ENCODE measurements around the gene GPX4.

The GPX4 gene

DNA sequence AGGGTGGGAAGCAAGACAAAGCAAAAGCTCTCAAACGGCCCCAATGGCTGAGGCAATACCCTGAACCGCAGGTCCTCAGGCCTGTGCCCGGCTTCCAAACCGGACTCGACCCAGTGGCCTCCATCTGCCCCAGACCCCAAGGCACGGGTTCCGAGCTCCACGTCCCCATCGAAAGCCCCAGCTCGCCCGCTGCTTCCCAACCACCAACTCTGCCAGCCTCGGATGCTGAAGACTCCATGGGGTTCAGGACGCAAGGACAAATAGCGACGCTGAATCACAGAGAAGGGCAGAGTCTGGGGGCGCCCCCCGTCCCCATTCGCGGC lies 9.2 kb upstream of the GPX4 start:
- peak overlapping the region; percentile 88 for H3K4me3 ChIP-seq (ENCODE audit: insufficient read depth, low read depth, low read length, poor library complexity, severe bottlenecking)
- no peaks in the 10 kb centered on the region for H3K9me3 ChIP-seq (ENCODE audit: control insufficient read depth, low read length)
- DNase-seq: no peak
- H3K36me3 ChIP-seq (ENCODE audit: control insufficient read depth, insufficient read depth, low read length): peaks cover 22% of the 10 kb centered on the region
- H3K4me1 ChIP-seq (ENCODE audit: control insufficient read depth, insufficient read depth, low read length, poor library complexity, severe bottlenecking): peaks cover 24% of the 10 kb centered on the region
- H3K27me3 ChIP-seq (replicated peaks; ENCODE audit: control insufficient read depth, insufficient read depth, low read length, poor library complexity, severe bottlenecking): no peaks in the 10 kb centered on the region
- peak overlapping the region; percentile 90 for H3K27ac ChIP-seq (ENCODE audit: insufficient read depth, low read length, poor library complexity, severe bottlenecking)

DNA sequence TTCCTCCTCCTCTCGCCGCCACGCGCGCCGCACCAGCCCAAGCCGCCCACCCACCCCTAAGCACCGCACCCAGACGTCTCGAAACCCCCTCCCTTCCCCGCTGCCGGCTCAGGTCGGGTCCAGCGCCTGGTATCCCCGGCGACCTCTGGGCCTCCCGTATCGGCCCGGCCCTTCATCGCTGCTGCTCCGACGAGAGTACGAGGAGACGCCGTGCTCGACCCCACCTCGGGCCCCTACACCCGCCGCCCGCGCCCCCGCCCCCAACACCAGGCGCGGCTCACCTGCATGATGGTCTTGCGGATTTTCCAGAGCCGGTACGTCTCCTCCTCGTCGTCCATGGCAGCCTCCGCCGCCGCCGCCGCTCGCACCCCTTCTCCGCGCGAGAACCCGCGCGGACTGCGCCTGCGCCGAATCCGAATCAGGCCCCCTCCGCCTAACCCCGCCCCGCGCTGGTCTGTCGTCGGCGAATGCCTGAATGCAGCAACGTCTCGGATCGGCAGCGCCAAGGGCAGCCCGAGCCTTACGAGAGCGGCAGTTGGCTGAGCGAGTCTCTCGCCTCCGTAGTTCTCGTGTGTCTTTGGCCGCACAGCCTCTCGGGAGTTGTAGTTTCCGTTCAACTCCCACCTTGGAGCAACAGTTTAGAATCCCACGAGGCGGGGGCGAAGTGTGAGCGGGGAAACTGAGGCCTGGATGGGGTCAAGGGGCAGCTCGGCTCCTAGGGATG lies 8.7 kb upstream of the GPX4 start, which contains the start of gene POLR2E:
Gene POLR2E, minus strand, starts transcription at position 398 of the 724 bp plus-strand sequence. Its CDS starts 60 bp downstream, at position 338.
- Histone ChIP-seq H3K4me3 (ENCODE audit: insufficient read depth, low read depth, low read length, poor library complexity, severe bottlenecking) (peak within 1 kb of the TSS; percentile 88), H3K27me3 (replicated peaks; ENCODE audit: control insufficient read depth, insufficient read depth, low read length, poor library complexity, severe bottlenecking) (no peaks in the 10 kb centered on the region), H3K9me3 (ENCODE audit: control insufficient read depth, low read length) (no peaks in the 10 kb centered on the region), H3K36me3 (ENCODE audit: control insufficient read depth, insufficient read depth, low read length) (peaks cover 20% of the 10 kb centered on the region), H3K27ac (ENCODE audit: insufficient read depth, low read length, poor library complexity, severe bottlenecking) (peak within 1 kb of the TSS; percentile 90), H3K4me1 (ENCODE audit: control insufficient read depth, insufficient read depth, low read length, poor library complexity, severe bottlenecking) (peaks cover 24% of the 10 kb centered on the region)
- DNase-seq: peak; percentile 97 to 99 (median 97)

DNA sequence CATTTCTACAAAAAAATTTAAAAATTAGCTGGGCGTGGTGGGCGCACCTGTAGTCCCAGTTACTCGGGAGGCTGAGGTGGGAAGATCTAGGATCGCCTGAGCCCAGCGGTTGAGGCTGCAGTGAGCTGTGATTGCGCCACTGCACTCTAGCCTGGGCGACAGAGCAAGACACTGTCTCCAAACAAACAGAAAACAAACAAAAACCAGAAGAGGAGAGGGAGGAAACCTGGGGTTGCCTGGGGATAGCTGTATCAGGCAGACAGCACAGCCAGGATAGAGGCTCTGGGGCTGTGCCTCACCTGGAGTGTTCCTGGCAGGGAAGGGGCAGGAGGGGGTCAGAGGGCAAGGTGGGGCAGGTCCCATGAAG lies 6.0 kb upstream of the GPX4 start:
- Histone ChIP-seq H3K27ac (ENCODE audit: insufficient read depth, low read length, poor library complexity, severe bottlenecking) (no peak overlapping the region), H3K4me3 (ENCODE audit: insufficient read depth, low read depth, low read length, poor library complexity, severe bottlenecking) (no peak overlapping the region), H3K4me1 (ENCODE audit: control insufficient read depth, insufficient read depth, low read length, poor library complexity, severe bottlenecking) (peaks cover 35% of the 10 kb centered on the region), H3K36me3 (ENCODE audit: control insufficient read depth, insufficient read depth, low read length) (peaks cover 5% of the 10 kb centered on the region), H3K27me3 (replicated peaks; ENCODE audit: control insufficient read depth, insufficient read depth, low read length, poor library complexity, severe bottlenecking) (no peaks in the 10 kb centered on the region), H3K9me3 (ENCODE audit: control insufficient read depth, low read length) (no peaks in the 10 kb centered on the region)
- DNase-seq: no peak

DNA sequence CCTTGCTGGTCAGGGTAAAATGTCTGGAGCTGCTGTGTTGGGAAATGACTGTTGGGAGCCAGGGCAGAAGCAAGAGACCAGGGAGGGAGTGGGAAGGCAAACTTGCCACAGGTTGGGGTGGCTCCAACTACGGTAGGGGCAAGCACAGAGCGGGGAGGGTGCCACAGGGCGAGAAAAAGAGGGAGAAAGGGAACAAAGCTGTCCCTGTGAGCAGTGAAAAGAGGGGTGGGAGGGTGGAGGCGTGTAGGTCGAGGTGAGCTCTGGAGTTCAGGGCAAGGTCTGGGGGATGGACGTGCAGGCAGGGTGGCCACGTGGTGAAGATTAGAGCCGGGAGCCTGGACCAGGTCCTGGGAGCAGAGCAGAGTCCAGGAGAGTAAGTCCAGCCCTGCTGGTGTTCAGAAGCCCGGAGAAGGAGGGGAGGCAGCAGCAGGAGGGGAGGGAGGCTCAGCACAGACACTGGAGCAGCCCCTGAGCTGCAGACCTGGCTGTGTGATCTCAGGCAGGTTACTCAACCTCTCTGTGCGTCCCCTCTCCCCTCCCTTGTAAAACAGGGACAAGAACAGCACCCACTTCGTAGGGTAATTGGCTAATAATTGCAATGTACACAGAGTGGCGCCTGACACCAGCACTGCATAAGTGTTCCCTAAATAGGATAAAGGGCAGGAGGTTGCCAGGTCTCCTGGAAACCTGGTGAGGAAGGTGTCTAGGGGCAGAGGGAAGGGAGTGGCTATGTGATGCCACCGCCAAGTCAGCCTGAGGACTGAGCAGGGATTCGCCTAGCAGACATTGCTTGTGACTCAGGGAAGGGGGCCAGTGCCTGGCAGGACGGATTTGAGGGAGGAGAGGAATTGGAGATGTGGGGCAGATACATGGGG lies 5.4 kb upstream of the GPX4 start:
- H3K27me3 ChIP-seq (replicated peaks; ENCODE audit: control insufficient read depth, insufficient read depth, low read length, poor library complexity, severe bottlenecking): no peaks in the 10 kb centered on the region
- H3K27ac ChIP-seq (ENCODE audit: insufficient read depth, low read length, poor library complexity, severe bottlenecking): no peak overlapping the region
- DNase-seq: no peak
- H3K36me3 ChIP-seq (ENCODE audit: control insufficient read depth, insufficient read depth, low read length): peaks cover 2% of the 10 kb centered on the region
- H3K4me1 ChIP-seq (ENCODE audit: control insufficient read depth, insufficient read depth, low read length, poor library complexity, severe bottlenecking): peaks cover 40% of the 10 kb centered on the region
- H3K4me3 ChIP-seq (ENCODE audit: insufficient read depth, low read depth, low read length, poor library complexity, severe bottlenecking): no peak overlapping the region
- H3K9me3 ChIP-seq (ENCODE audit: control insufficient read depth, low read length): no peaks in the 10 kb centered on the region

DNA sequence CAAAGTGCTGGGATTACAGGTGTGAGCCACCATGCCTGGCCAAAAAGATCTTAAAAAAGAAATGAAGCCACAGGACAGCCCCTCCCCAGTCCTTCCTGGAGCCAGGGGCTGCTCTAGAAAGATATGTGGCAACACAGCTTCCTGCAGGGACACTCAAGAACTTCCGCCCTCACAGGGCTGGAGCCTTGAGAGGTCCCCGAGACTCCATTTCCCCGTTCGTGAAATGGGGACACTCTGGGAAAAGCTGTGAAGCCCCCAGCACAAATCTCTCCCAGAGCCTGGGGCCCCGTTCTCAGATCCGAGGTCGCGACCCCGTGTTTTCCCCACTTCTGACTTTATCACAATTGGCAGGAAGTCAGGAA lies 2.5 kb upstream of the GPX4 start:
- peaks cover 6% of the 10 kb centered on the region for H3K36me3 ChIP-seq (ENCODE audit: control insufficient read depth, insufficient read depth, low read length)
- H3K4me3 ChIP-seq (ENCODE audit: insufficient read depth, low read depth, low read length, poor library complexity, severe bottlenecking): no peak overlapping the region
- peak overlapping the region; percentile 43 for H3K27ac ChIP-seq (ENCODE audit: insufficient read depth, low read length, poor library complexity, severe bottlenecking)
- no peaks in the 10 kb centered on the region for H3K27me3 ChIP-seq (replicated peaks; ENCODE audit: control insufficient read depth, insufficient read depth, low read length, poor library complexity, severe bottlenecking)
- peaks cover 28% of the 10 kb centered on the region for H3K4me1 ChIP-seq (ENCODE audit: control insufficient read depth, insufficient read depth, low read length, poor library complexity, severe bottlenecking)
- DNase-seq: no peak
- H3K9me3 ChIP-seq (ENCODE audit: control insufficient read depth, low read length): no peaks in the 10 kb centered on the region

DNA sequence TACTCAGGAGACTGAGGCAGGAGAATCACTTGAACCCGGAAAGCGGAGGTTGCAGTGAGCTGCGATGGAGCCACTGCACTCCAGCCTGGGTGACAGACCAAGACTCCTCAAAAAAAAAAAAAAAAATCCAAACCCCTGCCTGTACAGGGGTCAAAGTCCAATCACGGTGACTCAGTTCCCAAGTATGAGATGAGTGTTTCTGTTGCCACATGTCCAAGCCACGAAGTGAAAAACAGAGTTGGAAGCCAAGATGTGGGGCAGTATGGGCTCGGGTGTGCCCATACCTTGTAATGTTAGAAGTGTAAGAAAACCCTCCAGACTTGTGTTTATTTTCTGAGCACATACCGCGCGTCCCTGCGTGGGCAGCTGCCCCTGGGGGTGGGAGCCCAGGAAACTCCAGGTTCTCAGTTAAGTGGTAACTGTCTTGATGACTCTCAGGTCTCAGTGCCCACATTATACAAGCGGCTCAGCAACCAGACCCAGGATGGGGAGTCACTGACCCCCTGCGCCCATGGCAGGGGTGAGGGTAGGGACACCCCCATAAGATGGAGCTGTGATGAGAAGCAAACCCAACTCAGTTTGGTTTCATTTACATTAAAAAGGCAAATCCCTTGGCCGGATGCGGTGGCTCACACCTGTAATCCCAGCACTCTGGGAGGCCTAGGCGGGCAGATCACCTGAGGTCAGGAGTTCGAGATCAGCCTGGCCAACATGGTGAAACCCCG lies 1.2 kb upstream of the GPX4 start:
- Histone ChIP-seq H3K4me1 (ENCODE audit: control insufficient read depth, insufficient read depth, low read length, poor library complexity, severe bottlenecking) (peaks cover 27% of the 10 kb centered on the region), H3K27me3 (replicated peaks; ENCODE audit: control insufficient read depth, insufficient read depth, low read length, poor library complexity, severe bottlenecking) (no peaks in the 10 kb centered on the region), H3K27ac (ENCODE audit: insufficient read depth, low read length, poor library complexity, severe bottlenecking) (peak overlapping the region; percentile 21), H3K4me3 (ENCODE audit: insufficient read depth, low read depth, low read length, poor library complexity, severe bottlenecking) (no peak overlapping the region), H3K9me3 (ENCODE audit: control insufficient read depth, low read length) (no peaks in the 10 kb centered on the region), H3K36me3 (ENCODE audit: control insufficient read depth, insufficient read depth, low read length) (peaks cover 19% of the 10 kb centered on the region)
- DNase-seq: peak in 1 of 3 donors; percentile 53

DNA sequence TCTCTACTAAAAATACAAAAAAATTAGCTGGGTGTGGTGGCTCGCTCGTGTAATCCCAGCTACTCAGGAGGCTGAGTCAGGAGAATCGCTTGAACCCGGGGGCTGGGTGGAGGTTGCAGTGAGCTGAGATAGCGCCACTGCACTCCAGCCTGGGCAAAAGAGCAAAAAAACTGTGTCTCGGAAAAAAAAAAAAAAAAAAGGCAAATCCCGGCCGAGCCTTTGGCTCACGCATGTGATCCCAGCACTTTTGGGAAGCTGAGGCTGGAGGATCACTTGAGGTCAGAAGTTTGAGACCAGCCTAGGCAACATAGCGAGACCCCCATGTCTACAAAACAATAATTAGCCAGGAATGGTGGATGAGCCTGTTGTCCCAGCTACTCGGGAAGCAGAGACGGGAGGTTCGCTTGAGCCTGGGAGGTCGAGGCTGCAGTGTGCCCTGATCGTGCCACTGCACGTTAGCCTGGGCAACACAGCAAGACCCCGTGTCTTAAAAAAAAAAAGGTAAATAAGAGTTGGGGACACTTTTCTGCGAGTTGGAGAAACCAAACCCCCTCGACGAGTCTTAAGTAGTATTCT lies 574 bp upstream of the GPX4 start:
- H3K27me3 ChIP-seq (replicated peaks; ENCODE audit: control insufficient read depth, insufficient read depth, low read length, poor library complexity, severe bottlenecking): no peaks in the 10 kb centered on the region
- peaks cover 22% of the 10 kb centered on the region for H3K36me3 ChIP-seq (ENCODE audit: control insufficient read depth, insufficient read depth, low read length)
- H3K27ac ChIP-seq (ENCODE audit: insufficient read depth, low read length, poor library complexity, severe bottlenecking): peak overlapping the region; percentile 97
- no peaks in the 10 kb centered on the region for H3K9me3 ChIP-seq (ENCODE audit: control insufficient read depth, low read length)
- H3K4me3 ChIP-seq (ENCODE audit: insufficient read depth, low read depth, low read length, poor library complexity, severe bottlenecking): no peak overlapping the region
- DNase-seq: no peak
- H3K4me1 ChIP-seq (ENCODE audit: control insufficient read depth, insufficient read depth, low read length, poor library complexity, severe bottlenecking): peaks cover 27% of the 10 kb centered on the region

DNA sequence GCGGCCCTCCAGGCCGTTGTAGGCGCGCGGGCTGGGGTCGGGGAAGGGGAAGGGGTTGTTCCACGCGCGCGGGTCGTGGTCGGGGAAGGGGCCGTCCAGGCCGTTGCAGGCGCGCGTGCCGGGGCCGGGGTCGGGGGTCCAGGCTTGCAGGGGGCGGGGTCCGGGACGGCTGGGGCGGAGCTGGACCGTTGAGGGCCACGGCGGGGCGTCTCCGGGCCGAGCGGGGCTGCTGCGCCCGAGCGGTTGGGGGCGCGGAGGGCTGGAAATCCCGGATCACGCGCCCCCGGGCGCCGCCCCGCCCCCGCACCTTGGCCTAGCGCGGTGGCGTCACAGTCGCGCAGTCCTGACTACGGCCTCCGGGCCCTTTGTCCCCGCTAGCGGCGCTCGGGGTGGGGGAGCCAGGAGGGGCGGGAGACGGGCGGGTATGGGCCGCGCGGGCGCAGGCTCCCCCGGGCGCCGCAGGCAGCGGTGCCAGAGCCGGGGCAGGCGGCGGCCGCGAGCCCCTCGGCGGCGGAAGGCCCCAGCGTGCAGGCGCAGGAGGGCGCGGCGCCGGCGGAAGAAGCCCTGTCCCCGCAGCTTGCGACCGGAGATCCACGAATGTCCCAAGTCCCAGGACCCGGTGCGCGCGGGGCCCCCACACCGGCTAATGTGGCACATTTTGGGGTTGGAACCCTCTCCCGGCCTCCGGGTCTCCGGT lies 665 bp downstream of the GPX4 start:
- H3K4me3 ChIP-seq (ENCODE audit: insufficient read depth, low read depth, low read length, poor library complexity, severe bottlenecking): peak overlapping the region; percentile 95
- H3K27me3 ChIP-seq (replicated peaks; ENCODE audit: control insufficient read depth, insufficient read depth, low read length, poor library complexity, severe bottlenecking): no peaks in the 10 kb centered on the region
- peaks cover 30% of the 10 kb centered on the region for H3K36me3 ChIP-seq (ENCODE audit: control insufficient read depth, insufficient read depth, low read length)
- peak overlapping the region; percentile 97 for H3K27ac ChIP-seq (ENCODE audit: insufficient read depth, low read length, poor library complexity, severe bottlenecking)
- H3K4me1 ChIP-seq (ENCODE audit: control insufficient read depth, insufficient read depth, low read length, poor library complexity, severe bottlenecking): peaks cover 27% of the 10 kb centered on the region
- peak; percentile 68 to 71 (median 71) for DNase-seq
- no peaks in the 10 kb centered on the region for H3K9me3 ChIP-seq (ENCODE audit: control insufficient read depth, low read length)

DNA sequence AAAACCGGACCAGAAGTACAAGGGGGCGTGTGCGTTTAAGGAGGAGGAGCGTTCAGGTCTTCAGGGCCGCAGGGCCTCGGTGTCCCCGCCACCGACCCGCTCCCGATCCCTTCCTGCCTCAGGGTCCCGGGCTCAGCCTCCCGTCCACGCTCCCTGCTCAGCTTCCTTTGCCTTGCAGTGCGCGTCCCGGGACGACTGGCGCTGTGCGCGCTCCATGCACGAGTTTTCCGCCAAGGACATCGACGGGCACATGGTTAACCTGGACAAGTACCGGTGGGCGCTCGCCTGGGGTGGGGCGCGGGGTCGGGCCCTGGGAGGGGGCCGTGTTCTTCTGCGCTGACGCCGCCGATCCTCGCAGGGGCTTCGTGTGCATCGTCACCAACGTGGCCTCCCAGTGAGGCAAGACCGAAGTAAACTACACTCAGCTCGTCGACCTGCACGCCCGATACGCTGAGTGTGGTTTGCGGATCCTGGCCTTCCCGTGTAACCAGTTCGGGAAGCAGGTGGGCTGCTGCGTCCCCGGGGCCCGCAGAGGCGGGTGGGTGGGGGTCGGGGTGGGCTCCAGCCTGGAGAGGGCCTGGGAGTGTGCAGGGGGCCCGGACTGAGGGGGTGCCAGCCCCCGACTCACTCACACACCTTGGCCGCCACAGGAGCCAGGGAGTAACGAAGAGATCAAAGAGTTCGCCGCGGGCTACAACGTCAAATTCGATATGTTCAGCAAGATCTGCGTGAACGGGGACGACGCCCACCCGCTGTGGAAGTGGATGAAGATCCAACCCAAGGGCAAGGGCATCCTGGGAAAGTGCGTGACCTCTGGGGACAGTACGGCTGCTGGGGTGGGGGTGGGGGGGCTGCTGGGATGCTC lies 1.4 kb downstream of the GPX4 start:
- H3K9me3 ChIP-seq (ENCODE audit: control insufficient read depth, low read length): no peaks in the 10 kb centered on the region
- no peaks in the 10 kb centered on the region for H3K27me3 ChIP-seq (replicated peaks; ENCODE audit: control insufficient read depth, insufficient read depth, low read length, poor library complexity, severe bottlenecking)
- H3K4me3 ChIP-seq (ENCODE audit: insufficient read depth, low read depth, low read length, poor library complexity, severe bottlenecking): peak overlapping the region; percentile 95
- H3K36me3 ChIP-seq (ENCODE audit: control insufficient read depth, insufficient read depth, low read length): peaks cover 38% of the 10 kb centered on the region
- DNase-seq: no peak
- peaks cover 27% of the 10 kb centered on the region for H3K4me1 ChIP-seq (ENCODE audit: control insufficient read depth, insufficient read depth, low read length, poor library complexity, severe bottlenecking)
- peak overlapping the region; percentile 97 for H3K27ac ChIP-seq (ENCODE audit: insufficient read depth, low read length, poor library complexity, severe bottlenecking)

Measured in effector memory CD4-positive, alpha-beta T cell (primary cell).